HG02981 (cell line): ENCODE results near the gene TNFRSF11A.

ENCODE experiments used
- ATAC-seq: cut with Tn5 transposase; IDR thresholded peaks from one replicate; pipeline ENCODE4 v1.9.1; 2021; ENCODE audit warnings: mild to moderate bottlenecking, moderate library complexity; ENCODE audit not compliant: unreplicated experiment

Gene TNFRSF11A

GRCh38 chr18:62341473-62341872, 16.4 kb downstream of the TNFRSF11A start:
- ATAC-seq, result no peak

GRCh38 chr18:62342884-62343283, 17.8 kb downstream of the TNFRSF11A start:
- ATAC-seq, result no peak

GRCh38 chr18:62343316-62343715, 18.2 kb downstream of the TNFRSF11A start:
- no peak for ATAC-seq

- ATAC-seq, result no peak
Measured at GRCh38 chr18:62345909-62346308, 20.8 kb downstream of the TNFRSF11A start.

- ATAC-seq, result no peak
Measured at GRCh38 chr18:62346333-62347088, 21.4 kb downstream of the TNFRSF11A start.

- ATAC-seq, result no peak
Measured at GRCh38 chr18:62347089-62347506, 22.0 kb downstream of the TNFRSF11A start.

GRCh38 chr18:62348474-62348873, 23.4 kb downstream of the TNFRSF11A start:
- ATAC-seq, result no peak

- no peak for ATAC-seq
Measured at GRCh38 chr18:62353170-62353569, 28.1 kb downstream of the TNFRSF11A start.

GRCh38 chr18:62354151-62354550, 29.0 kb downstream of the TNFRSF11A start:
- no peak for ATAC-seq

GRCh38 chr18:62357079-62357719, 32.1 kb downstream of the TNFRSF11A start:
- no peak for ATAC-seq

- no peak for ATAC-seq
Measured at GRCh38 chr18:62360805-62361204, 35.7 kb downstream of the TNFRSF11A start.

GRCh38 chr18:62361288-62361687, 36.2 kb downstream of the TNFRSF11A start:
- ATAC-seq, result no peak

GRCh38 chr18:62364558-62364957, 39.4 kb downstream of the TNFRSF11A start:
- no peak for ATAC-seq

- no peak for ATAC-seq
Measured at GRCh38 chr18:62365420-62365819, 40.3 kb downstream of the TNFRSF11A start.

GRCh38 chr18:62366992-62367391, 41.9 kb downstream of the TNFRSF11A start:
- no peak for ATAC-seq

GRCh38 chr18:62368100-62368499, 43.0 kb downstream of the TNFRSF11A start:
- peak; percentile 41 for ATAC-seq

GRCh38 chr18:62369129-62369644, 44.1 kb downstream of the TNFRSF11A start:
- ATAC-seq, result no peak

- ATAC-seq, result no peak
Measured at GRCh38 chr18:62370366-62370765, 45.3 kb downstream of the TNFRSF11A start.

GRCh38 chr18:62371436-62371835, 46.3 kb downstream of the TNFRSF11A start:
- no peak for ATAC-seq

GRCh38 chr18:62372156-62372555, 47.0 kb downstream of the TNFRSF11A start:
- ATAC-seq, result peak; percentile 82

GRCh38 chr18:62372882-62373281, 47.8 kb downstream of the TNFRSF11A start:
- no peak for ATAC-seq

GRCh38 chr18:62374410-62374965, 49.4 kb downstream of the TNFRSF11A start:
- ATAC-seq, result no peak
